HL-60 (cell line): ENCODE measurements around the gene NF2.

Source experiments
- DNase-seq, 2 experiments: peaks; one replicate each; pipeline ENCODE4 v3.0.0-alpha.2; 2010 to 2020; ENCODE audit warnings: low read depth in 1 of 2, low spot score in 1 of 2
- H3K27ac ChIP-seq: fragments of 250-450 bp; sonication (Bioruptor Pico); replicated peaks from 2 replicates; pipeline ENCODE4 v1.5.1; 2020; ENCODE audit warnings: mild to moderate bottlenecking, moderate library complexity
- H3K27me3 ChIP-seq: fragments of 250-450 bp; sonication (Bioruptor Pico); 2 replicates; pipeline ENCODE4 v1.5.1; 2021; ENCODE audit warnings: mild to moderate bottlenecking, moderate library complexity; ENCODE audit not compliant: insufficient read depth, poor library complexity, severe bottlenecking
- H3K4me3 ChIP-seq: replicated peaks from 2 replicates; pipeline ENCODE4 v1.5.1; 2011; ENCODE audit warnings: mild to moderate bottlenecking, control low read depth, low read length; ENCODE audit not compliant: insufficient read depth
- CTCF ChIP-seq: IDR thresholded peaks from one replicate; pipeline ENCODE4 v1.5.1; 2011; ENCODE audit warnings: low read length, control low read depth, inconsistent platforms; ENCODE audit not compliant: insufficient read depth
- GABPA ChIP-seq: IDR thresholded peaks from 2 replicates; pipeline ENCODE4 v1.6.1; 2012; ENCODE audit warnings: low read depth
- POLR2AphosphoS5 ChIP-seq: IDR thresholded peaks from 2 replicates; pipeline ENCODE4 v1.6.1; 2012; ENCODE audit warnings: low read depth
- REST ChIP-seq: IDR thresholded peaks from 2 replicates; pipeline ENCODE4 v1.6.1; 2012; ENCODE audit warnings: low read depth; ENCODE audit not compliant: insufficient replicate concordance
- SPI1 ChIP-seq: IDR thresholded peaks from 2 replicates; pipeline ENCODE4 v1.6.1; 2012; ENCODE audit warnings: low read depth, mild to moderate bottlenecking, borderline replicate concordance

The NF2 gene

GRCh38 chr22:29638678-29639077 lies 35.2 kb downstream of the NF2 start:
- TF ChIP-seq CTCF (no peak), GABPA (no peak), REST (no peak), SPI1 (no peak), POLR2AphosphoS5 (no peak)

GRCh38 chr22:29639096-29639495 lies 35.7 kb downstream of the NF2 start:
- TF ChIP-seq SPI1 (no peak), REST (no peak), POLR2AphosphoS5 (no peak), CTCF (no peak), GABPA (no peak)
- no peak for DNase-seq
- H3K27me3 ChIP-seq: no peaks in the 10 kb centered on the region
- no peak overlapping the region for H3K27ac ChIP-seq
- H3K4me3 ChIP-seq: no peak overlapping the region

More at GRCh38 chr22:29638678-29639077, 35.2 kb downstream of the NF2 start:
- Histone ChIP-seq H3K27ac (no peak overlapping the region), H3K27me3 (no peaks in the 10 kb centered on the region), H3K4me3 (no peak overlapping the region)
- DNase-seq: no peak

- DNase-seq: no peak
- no peak for TF ChIP-seq POLR2AphosphoS5
- TF ChIP-seq CTCF: no peak
- no peak for TF ChIP-seq SPI1
- TF ChIP-seq GABPA: no peak
- no peak overlapping the region for H3K4me3 ChIP-seq
- H3K27ac ChIP-seq: no peak overlapping the region
- no peaks in the 10 kb centered on the region for H3K27me3 ChIP-seq
Observed at GRCh38 chr22:29641042-29641699, 37.7 kb downstream of the NF2 start.
